Stimulated activated naive CD8-positive, alpha-beta T cell treated with anti-CD3 and anti-CD28 coated beads, Interleukin-15, amount 100 ng/mL, for 72 hours (primary cell): ENCODE results near the gene PPP2R2D.

ENCODE experiments used
- ATAC-seq: fragments of 150-1000 bp; cut with Tn5 transposase; 2 replicates; pipeline ENCODE4 v1.10.0; 2021; ENCODE audit warnings: mild to moderate bottlenecking, moderate library complexity
- DNase-seq, 2 donors: peaks; one replicate each; pipeline ENCODE4 v3.0.0; 2021 to 2022
- H3K27ac Mint-ChIP-seq, 2 donors: one replicate each; pipeline ENCODE4 v1.8.0; 2022; ENCODE audit warnings: mild to moderate bottlenecking in 2 of 2, mixed read lengths in 2 of 2, moderate library complexity in 2 of 2
- H3K27me3 Mint-ChIP-seq: one replicate; pipeline ENCODE4 v1.8.0; 2022; ENCODE audit warnings: mixed read lengths
- H3K4me1 Mint-ChIP-seq: one replicate; pipeline ENCODE4 v1.8.0; 2022; ENCODE audit warnings: mild to moderate bottlenecking, mixed read lengths
- H3K4me3 Mint-ChIP-seq, 2 donors: one replicate each; pipeline ENCODE4 v1.8.0; 2022; ENCODE audit warnings: mild to moderate bottlenecking in 2 of 2, mixed read lengths in 2 of 2, moderate library complexity in 1 of 2
- H3K9me3 Mint-ChIP-seq, 2 donors: one replicate each; pipeline ENCODE4 v1.8.0; 2022; ENCODE audit warnings: mixed read lengths in 2 of 2

PPP2R2D gene

GRCh38 chr10:132004052-132004451 is 103.2 kb downstream of the PPP2R2D start:
- H3K27me3 Mint-ChIP-seq, result peaks cover 6% of the 10 kb centered on the region
- no peak overlapping the region for H3K4me3 Mint-ChIP-seq
- H3K9me3 Mint-ChIP-seq, result peaks cover 9 to 10% of the 10 kb centered on the region in 2 donors
- DNase-seq, result no peak
- no peak for ATAC-seq
- H3K27ac Mint-ChIP-seq, result no peak overlapping the region
- H3K4me1 Mint-ChIP-seq, result peaks cover 19% of the 10 kb centered on the region

GRCh38 chr10:132005147-132005546 is 104.3 kb downstream of the PPP2R2D start:
- Mint-ChIP-seq H3K4me1 (peaks cover 19% of the 10 kb centered on the region), H3K27ac (peak overlapping the region in 1 of 2 donors; percentile 37), H3K27me3 (peaks cover 16% of the 10 kb centered on the region), H3K9me3 (peaks cover 9 to 10% of the 10 kb centered on the region in 2 donors), H3K4me3 (no peak overlapping the region)
- DNase-seq (no peak), ATAC-seq (no peak)

- ATAC-seq (no peak), DNase-seq (no peak)
- peaks cover 24% of the 10 kb centered on the region for H3K27me3 Mint-ChIP-seq
- H3K9me3 Mint-ChIP-seq, result peaks cover 9 to 10% of the 10 kb centered on the region in 2 donors
- H3K4me3 Mint-ChIP-seq, result no peak overlapping the region
- H3K27ac Mint-ChIP-seq, result no peak overlapping the region
- H3K4me1 Mint-ChIP-seq, result peaks cover 14% of the 10 kb centered on the region
These were observed 106.2 kb downstream of the PPP2R2D start for GRCh38 chr10:132006966-132007365.

DNA sequence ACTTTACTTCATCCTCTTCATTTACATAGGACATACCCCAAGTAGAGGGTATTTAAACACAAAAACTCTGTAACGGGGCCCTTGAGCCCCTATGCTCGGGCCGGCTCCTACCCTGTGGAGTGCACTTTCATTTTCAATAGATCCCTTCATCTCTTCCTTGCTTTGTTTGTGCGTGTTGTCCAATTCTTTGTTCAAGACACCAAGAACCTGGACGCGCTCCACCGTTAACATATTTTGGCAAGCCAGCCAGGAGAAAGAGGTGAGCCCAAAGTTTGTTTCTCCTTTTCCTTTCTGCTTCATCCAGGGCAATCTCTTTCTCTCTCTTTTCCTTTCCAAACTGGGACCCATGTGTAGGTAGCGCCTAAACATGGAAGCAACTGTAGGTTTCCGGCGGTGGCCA is 106.9 kb downstream of the PPP2R2D start:
- Mint-ChIP-seq H3K27me3 (peaks cover 24% of the 10 kb centered on the region), H3K27ac (no peak overlapping the region), H3K4me3 (no peak overlapping the region), H3K4me1 (peaks cover 14% of the 10 kb centered on the region), H3K9me3 (peaks cover 9 to 10% of the 10 kb centered on the region in 2 donors)
- ATAC-seq, result no peak
- DNase-seq, result no peak
